Right hindlimb (tissue), 1 donor: Measurements from ENCODE around the gene MSLN.

Source experiments
- DNase-seq: peaks from one replicate; pipeline ENCODE4 v3.0.0-alpha.2; 2018

Gene MSLN

GRCh38 chr16:813916-814412 lies 53.4 kb downstream of the MSLN start:
- DNase-seq, result no peak

DNA sequence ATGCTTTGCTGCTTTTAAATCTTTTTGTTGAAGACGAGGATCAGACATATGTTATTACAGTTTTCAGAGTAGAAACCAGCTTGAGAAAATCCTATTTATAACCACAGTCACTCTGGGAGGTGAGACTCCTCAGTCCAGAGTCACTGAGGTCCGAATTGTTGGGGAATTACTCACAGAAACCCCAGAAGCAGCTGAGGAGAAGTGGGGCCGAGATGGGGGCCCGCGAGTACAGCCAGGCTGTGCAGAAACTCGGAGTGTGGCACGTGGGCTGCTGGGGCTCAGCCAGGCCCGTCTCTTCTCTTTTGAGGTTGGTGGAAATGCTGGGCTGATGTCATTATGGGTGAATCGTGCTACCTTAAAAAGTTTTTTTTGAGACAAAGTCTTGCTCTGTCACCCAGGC lies 54.4 kb downstream of the MSLN start:
- no peak for DNase-seq

GRCh38 chr16:815861-816260 lies 55.3 kb downstream of the MSLN start:
- no peak for DNase-seq

DNA sequence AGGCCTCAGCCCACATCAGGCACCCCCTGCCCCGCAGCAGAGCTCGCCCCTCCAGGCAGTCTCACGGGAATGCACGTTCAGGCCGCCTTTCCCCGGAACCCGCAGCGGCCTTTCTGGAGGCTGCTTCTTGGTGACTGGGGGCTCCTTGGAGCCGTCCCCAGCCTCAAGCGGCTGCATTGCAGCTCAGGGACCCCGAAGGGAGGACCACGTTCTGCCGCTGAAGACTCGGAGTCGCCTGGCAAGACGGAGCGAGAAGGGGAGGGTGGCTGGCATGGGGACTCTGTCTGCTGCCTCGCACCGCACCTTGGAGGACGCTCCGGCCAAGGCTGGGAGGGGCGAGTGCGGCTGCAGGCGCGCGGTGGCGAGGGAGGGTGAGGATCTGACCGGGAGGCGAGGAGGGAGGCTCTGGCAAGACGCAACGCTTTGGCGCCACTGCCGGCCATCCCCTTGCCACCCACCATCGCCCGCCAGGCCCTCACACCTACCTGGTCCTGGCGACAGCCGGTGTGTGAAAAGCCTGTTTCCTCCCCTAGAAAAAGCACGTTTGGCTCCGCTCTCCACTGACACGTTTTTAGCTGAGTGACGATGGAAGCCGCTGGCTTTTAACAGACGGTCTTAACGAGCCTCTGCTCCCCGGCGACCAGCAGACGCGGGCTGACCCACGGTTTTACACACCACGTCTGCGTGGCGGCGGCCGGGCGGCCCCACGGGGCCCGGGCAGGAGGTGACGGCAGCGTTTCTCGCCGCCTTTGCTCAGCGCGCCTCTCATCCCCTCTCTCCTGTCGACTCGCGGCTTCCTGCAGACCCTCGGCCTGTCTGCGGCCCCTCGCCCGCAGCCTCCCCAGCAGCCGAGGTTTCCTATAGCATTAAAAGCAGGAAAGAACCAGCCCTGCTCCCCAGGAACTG lies 56.7 kb downstream of the MSLN start:
- DNase-seq, result no peak

DNA sequence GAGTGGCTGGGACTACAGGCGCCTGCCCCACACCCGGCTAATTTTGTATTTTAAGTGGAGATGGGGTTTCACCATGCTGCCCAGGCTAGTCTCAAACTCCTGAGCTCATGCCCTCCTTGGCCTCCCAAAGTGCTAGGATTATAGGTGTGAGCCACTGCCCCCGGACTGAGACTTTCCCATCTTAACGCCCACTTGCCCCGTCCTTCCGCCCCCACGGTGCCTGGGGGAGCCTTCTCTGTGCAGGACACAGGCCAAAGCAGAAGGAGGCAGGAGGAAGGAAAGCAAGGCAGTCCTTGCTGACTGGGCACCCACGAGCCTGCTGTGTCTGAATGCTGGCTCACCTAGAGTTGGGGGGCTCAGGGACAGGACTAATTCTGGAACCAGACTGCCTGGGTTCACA lies 57.6 kb downstream of the MSLN start:
- no peak for DNase-seq
